ENCODE measurements around the gene NBAS. TPM values are rescaled to one million over a fixed set of nuclear protein-coding genes. Genes with fewer than 3 reads are reported as not detected.

Gene NBAS
- total and polyA plus RNA-seq, 2 of the 13 experiments (the other 11 are each of a cell fraction or from before 2014, with no cell fraction given), result 33.6 to 58.7 TPM

DNA sequence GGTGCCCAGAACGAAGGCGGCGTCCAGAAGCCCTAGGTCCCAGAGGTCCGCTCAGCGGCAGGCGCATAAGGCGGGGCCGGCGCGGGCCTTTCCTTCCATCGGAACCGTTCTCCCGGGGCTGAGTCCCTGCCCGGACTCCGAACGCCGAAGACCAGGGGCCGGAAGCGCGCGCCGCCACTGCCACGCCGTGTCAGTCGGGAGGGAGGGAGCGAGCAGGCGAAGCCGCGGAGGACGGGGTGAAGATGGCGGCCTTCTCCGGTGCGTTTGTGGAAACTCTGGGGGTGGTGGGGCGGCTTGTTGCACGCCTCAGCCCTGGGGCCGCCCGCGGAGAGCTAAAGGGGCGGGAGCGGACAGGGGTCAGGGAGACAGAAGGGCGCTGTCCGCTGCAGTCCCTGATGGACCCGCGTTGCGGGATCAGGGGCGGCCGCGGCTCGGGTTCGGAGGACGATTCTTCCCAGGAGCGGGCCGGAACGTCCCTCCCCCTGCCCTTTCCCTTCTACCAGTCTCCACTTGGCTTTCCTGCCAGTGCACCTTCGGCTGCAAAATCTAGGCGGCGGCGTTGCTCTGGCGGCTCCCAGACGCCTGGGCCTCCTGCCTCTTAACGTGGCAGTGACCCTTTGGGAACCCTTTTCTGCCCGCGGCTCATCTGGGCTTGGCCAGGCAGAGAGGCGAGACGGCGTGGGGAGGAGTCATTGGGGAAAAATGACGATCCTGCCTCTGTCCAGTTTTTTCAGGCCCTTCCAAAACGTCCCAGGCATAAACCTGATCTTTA lies 30.7 kb upstream of the NBAS start, which contains the start of gene DDX1 (continued):
- TF ChIP-seq, protein P1, sequence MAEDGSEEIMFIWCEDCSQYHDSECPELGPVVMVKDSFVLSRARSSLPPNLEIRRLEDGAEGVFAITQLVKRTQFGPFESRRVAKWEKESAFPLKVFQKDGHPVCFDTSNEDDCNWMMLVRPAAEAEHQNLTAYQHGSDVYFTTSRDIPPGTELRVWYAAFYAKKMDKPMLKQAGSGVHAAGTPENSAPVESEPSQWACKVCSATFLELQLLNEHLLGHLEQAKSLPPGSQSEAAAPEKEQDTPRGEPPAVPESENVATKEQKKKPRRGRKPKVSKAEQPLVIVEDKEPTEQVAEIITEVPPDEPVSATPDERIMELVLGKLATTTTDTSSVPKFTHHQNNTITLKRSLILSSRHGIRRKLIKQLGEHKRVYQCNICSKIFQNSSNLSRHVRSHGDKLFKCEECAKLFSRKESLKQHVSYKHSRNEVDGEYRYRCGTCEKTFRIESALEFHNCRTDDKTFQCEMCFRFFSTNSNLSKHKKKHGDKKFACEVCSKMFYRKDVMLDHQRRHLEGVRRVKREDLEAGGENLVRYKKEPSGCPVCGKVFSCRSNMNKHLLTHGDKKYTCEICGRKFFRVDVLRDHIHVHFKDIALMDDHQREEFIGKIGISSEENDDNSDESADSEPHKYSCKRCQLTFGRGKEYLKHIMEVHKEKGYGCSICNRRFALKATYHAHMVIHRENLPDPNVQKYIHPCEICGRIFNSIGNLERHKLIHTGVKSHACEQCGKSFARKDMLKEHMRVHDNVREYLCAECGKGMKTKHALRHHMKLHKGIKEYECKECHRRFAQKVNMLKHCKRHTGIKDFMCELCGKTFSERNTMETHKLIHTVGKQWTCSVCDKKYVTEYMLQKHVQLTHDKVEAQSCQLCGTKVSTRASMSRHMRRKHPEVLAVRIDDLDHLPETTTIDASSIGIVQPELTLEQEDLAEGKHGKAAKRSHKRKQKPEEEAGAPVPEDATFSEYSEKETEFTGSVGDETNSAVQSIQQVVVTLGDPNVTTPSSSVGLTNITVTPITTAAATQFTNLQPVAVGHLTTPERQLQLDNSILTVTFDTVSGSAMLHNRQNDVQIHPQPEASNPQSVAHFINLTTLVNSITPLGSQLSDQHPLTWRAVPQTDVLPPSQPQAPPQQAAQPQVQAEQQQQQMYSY (CRISPR knock-in tag; IDR thresholded peaks at IDR 0.05), result peak; percentile 76; the same call in 1 of the 2 replicates
- peak; percentile 99 for TF ChIP-seq IRF2 (CRISPR knock-in tag; IDR thresholded peaks at IDR 0.05)
- TF ChIP-seq MAF1 (CRISPR knock-in tag; IDR thresholded peaks at IDR 0.05; ENCODE audit: borderline replicate concordance), result peak; percentile 93
- TF ChIP-seq RBFOX2 (IDR thresholded peaks at IDR 0.05; ENCODE audit: low read depth, low read length), result peak; percentile 100
- TF ChIP-seq ZNF510 (CRISPR knock-in tag; IDR thresholded peaks at IDR 0.05; ENCODE audit: low read depth), result peak; percentile 92
- TF ChIP-seq RFX5 (IDR thresholded peaks at IDR 0.05; ENCODE audit: low read depth, low read length), result peak; percentile 57; the same call in 1 of the 2 replicates
- TF ChIP-seq ZNF329 (CRISPR knock-in tag; IDR thresholded peaks at IDR 0.05; ENCODE audit: low read depth), result peak; percentile 90
- peak; percentile 98 for TF ChIP-seq KLF12 (CRISPR knock-in tag; IDR thresholded peaks at IDR 0.05; ENCODE audit: borderline replicate concordance)
- TF ChIP-seq, protein P2, sequence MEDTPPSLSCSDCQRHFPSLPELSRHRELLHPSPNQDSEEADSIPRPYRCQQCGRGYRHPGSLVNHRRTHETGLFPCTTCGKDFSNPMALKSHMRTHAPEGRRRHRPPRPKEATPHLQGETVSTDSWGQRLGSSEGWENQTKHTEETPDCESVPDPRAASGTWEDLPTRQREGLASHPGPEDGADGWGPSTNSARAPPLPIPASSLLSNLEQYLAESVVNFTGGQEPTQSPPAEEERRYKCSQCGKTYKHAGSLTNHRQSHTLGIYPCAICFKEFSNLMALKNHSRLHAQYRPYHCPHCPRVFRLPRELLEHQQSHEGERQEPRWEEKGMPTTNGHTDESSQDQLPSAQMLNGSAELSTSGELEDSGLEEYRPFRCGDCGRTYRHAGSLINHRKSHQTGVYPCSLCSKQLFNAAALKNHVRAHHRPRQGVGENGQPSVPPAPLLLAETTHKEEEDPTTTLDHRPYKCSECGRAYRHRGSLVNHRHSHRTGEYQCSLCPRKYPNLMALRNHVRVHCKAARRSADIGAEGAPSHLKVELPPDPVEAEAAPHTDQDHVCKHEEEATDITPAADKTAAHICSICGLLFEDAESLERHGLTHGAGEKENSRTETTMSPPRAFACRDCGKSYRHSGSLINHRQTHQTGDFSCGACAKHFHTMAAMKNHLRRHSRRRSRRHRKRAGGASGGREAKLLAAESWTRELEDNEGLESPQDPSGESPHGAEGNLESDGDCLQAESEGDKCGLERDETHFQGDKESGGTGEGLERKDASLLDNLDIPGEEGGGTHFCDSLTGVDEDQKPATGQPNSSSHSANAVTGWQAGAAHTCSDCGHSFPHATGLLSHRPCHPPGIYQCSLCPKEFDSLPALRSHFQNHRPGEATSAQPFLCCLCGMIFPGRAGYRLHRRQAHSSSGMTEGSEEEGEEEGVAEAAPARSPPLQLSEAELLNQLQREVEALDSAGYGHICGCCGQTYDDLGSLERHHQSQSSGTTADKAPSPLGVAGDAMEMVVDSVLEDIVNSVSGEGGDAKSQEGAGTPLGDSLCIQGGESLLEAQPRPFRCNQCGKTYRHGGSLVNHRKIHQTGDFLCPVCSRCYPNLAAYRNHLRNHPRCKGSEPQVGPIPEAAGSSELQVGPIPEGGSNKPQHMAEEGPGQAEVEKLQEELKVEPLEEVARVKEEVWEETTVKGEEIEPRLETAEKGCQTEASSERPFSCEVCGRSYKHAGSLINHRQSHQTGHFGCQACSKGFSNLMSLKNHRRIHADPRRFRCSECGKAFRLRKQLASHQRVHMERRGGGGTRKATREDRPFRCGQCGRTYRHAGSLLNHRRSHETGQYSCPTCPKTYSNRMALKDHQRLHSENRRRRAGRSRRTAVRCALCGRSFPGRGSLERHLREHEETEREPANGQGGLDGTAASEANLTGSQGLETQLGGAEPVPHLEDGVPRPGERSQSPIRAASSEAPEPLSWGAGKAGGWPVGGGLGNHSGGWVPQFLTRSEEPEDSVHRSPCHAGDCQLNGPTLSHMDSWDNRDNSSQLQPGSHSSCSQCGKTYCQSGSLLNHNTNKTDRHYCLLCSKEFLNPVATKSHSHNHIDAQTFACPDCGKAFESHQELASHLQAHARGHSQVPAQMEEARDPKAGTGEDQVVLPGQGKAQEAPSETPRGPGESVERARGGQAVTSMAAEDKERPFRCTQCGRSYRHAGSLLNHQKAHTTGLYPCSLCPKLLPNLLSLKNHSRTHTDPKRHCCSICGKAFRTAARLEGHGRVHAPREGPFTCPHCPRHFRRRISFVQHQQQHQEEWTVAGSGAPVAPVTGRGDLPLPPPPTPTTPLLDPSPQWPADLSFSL (CRISPR knock-in tag; IDR thresholded peaks at IDR 0.05), result no peak
- TF ChIP-seq ZNF451 (CRISPR knock-in tag; IDR thresholded peaks at IDR 0.05), result peak; percentile 95
- no peak for TF ChIP-seq NONO (IDR thresholded peaks at IDR 0.05)
- peak; percentile 100 for TF ChIP-seq NONO (CRISPR knock-in tag; conservative IDR thresholded peaks at IDR 0.05)
- peak; percentile 100 for TF ChIP-seq MTF2 (CRISPR knock-in tag; IDR thresholded peaks at IDR 0.05; ENCODE audit: borderline replicate concordance)
- peak; percentile 99; the same call in 1 of the 2 replicates for TF ChIP-seq ARHGAP35 (CRISPR knock-in tag; IDR thresholded peaks at IDR 0.05; ENCODE audit: borderline replicate concordance)
- peak; percentile 99 for TF ChIP-seq ERF (CRISPR knock-in tag; IDR thresholded peaks at IDR 0.05)
- TF ChIP-seq, protein P3, sequence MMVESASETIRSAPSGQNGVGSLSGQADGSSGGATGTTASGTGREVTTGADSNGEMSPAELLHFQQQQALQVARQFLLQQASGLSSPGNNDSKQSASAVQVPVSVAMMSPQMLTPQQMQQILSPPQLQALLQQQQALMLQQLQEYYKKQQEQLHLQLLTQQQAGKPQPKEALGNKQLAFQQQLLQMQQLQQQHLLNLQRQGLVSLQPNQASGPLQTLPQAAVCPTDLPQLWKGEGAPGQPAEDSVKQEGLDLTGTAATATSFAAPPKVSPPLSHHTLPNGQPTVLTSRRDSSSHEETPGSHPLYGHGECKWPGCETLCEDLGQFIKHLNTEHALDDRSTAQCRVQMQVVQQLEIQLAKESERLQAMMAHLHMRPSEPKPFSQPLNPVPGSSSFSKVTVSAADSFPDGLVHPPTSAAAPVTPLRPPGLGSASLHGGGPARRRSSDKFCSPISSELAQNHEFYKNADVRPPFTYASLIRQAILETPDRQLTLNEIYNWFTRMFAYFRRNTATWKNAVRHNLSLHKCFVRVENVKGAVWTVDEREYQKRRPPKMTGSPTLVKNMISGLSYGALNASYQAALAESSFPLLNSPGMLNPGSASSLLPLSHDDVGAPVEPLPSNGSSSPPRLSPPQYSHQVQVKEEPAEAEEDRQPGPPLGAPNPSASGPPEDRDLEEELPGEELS (CRISPR knock-in tag; IDR thresholded peaks at IDR 0.05), result peak; percentile 89

All from HepG2 (cell line).